HK-2 (cell line): ENCODE results near the gene C17orf78.
"Not testable (repeated sequence)": the region's sequence is repeated elsewhere in the genome, so short reads cannot be mapped to it uniquely, and the experiment has no call there.

Experiments used
- DNase-seq: peaks from one replicate; pipeline ENCODE4 v3.0.0-alpha.2; 2018; ENCODE audit not compliant: unreplicated experiment

The C17orf78 gene

GRCh38 chr17:37438141-37438540, 62.4 kb downstream of the C17orf78 start:
- no peak for DNase-seq

- DNase-seq = no peak
These were observed 64.6 kb downstream of the C17orf78 start for GRCh38 chr17:37440424-37440823.

GRCh38 chr17:37441369-37442014, 65.7 kb downstream of the C17orf78 start:
- DNase-seq = not testable (repeated sequence)
